Stimulated activated CD8-positive, alpha-beta memory T cell treated with anti-CD3 and anti-CD28 coated beads, Interleukin-2, amount 100 ng/mL, for 48 hours (primary cell): ENCODE results near the gene AMH.
A peak's percentile ranks its signal among the peaks of the same experiment; 100 is the strongest.
"Not testable (repeated sequence)": the region's sequence is repeated elsewhere in the genome, so short reads cannot be mapped to it uniquely, and the experiment has no call there.

ENCODE experiments used
- DNase-seq, 2 donors: peaks; one replicate each; pipeline ENCODE4 v3.0.0-alpha.2; 2020; ENCODE audit warnings: low read depth in 2 of 2

AMH gene

DNA sequence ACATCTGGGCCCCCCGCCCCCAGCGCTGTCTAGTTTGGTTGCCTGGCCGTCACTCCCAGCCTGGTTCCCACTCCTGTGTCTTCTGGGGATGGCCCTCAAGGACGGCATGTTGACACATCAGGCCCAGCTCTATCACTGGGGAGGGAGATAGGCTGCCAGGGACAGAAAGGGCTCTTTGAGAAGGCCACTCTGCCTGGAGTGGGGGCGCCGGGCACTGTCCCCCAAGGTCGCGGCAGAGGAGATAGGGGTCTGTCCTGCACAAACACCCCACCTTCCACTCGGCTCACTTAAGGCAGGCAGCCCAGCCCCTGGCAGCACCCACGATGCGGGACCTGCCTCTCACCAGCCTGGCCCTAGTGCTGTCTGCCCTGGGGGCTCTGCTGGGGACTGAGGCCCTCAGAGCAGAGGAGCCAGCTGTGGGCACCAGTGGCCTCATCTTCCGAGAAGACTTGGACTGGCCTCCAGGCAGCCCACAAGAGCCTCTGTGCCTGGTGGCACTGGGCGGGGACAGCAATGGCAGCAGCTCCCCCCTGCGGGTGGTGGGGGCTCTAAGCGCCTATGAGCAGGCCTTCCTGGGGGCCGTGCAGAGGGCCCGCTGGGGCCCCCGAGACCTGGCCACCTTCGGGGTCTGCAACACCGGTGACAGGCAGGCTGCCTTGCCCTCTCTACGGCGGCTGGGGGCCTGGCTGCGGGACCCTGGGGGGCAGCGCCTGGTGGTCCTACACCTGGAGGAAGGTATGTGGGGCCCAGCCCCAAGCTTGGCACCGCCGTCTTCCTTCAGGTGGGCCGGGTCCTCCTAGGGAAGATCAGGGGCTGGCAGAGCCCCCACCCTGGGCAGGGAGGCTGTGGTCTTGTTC, at the start of gene AMH:
Gene AMH (plus strand): TSS at position 314 of the 857 bp plus-strand sequence. CDS start 10 bp downstream, at position 324.
- no peak for DNase-seq

DNA sequence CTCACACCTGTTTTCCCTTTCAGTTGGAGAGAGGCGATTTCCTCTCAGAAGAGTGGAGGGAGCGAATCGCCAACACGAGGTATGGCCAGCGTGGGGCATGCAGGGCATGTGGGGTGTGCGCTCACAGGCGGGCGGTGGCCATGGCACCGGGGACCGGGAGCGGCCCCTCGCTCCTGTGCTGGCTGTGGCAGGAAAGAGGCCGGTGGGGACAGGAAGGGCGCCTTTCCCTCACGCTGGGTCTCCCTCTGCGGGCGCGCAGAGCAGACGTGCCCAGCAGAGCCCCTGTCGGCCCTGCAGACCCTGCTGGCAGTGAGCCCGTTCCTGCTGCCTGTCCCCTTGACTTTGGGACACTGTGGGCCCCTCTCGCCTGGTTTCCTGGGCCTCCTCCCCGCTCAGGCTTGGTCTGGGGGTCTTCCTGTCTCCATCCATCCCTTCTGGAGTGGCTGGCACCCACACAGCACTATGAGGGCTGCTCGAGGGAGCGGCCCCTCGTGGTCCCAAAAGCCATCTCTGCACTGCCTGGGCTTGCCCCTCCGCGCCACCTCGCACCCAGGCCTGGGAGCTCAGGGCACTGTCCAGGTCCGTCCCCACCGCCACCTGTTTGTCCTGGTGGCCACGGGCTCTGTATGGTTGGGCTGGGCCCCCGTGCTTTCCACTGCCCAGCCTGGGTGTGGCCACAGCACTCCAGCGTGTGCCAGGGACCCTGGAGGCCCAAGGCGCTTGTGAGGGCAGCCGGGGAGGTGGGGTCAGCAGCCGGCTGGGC, 49.1 kb upstream of the AMH start:
- no peak for DNase-seq

- DNase-seq: not testable (repeated sequence)
These were observed 48.4 kb upstream of the AMH start for GRCh38 chr19:2200624-2201294.

DNA sequence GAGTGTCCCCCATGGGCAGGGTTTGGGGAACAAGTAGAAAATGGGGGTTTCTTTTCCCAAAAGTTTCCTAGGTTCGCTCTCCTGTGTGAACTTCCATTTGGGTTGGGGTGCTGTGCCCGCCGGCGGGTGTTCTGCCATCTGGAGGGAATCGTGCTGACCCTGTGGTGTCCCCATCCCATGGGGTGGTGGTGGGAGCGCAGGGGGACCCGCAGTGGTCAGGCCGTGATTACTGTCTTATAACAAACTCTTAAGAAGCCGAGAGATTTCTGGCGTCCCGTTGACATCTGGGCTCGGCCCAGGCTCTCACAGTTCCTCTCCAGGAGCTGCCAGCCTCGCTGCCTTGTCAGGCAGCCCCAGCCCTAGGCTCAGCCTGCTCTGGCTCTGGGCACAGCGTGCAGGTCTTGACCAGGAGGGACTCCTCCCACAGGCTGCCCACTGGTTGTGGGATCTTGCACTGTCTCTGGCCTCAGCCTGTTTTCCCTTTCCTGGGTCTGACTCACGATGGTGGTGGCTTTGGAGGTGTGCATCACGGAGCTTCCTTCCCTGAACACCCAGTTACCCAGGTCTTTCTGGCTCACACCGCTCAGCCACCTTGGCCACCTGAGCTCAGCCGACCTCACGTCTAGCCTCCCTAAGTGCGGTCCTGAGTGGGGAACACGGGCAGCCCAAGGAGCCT, 47.5 kb upstream of the AMH start:
- DNase-seq: no peak

DNA sequence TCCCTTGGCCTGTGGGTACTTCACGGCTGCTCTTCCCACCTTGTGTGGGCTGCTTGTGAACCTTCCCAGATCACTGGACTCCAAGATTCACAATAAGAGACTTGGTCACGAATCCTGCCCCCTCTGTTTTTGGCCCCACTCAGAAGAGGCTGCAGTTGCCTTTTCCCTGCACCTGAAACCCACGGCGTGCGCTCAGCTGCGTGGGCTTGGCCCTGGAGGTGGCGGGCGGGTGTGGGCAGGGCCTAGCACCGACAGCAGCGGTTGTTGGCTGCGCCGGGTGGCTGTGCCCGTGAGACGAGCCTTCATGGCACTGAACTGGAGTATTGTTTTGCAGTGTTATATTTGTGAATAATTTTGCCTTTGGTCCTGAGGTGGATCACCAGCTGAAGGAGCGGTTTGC, 46.8 kb upstream of the AMH start:
- no peak for DNase-seq

GRCh38 chr19:2207008-2207407, 42.1 kb upstream of the AMH start:
- DNase-seq: no peak

- peak; percentile 23 to 45 for DNase-seq
These were observed 40.9 kb upstream of the AMH start for GRCh38 chr19:2207991-2208860.

DNA sequence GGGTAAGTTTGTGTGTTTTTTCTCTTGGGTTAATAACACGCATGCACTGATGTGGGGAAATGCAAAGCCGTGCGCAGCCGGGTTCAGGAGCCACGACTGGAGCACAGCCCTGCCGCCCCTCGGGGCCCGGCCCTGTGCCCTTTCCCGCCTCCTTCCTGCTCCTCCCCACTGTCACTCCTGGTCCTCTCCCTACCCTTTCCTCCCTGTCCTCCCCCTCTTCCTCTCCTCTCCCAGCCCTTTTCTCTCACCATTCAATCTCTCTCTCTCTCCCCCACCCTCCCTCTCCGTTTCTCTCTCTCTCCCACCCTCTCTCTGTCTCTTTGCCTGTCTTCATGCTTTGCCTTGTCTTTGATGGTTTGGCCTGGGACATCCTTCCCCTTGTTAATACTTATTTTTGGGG, 40.1 kb upstream of the AMH start:
- no peak for DNase-seq

- DNase-seq: no peak
These were observed 39.7 kb upstream of the AMH start for GRCh38 chr19:2209408-2209807.

- DNase-seq: no peak
These were observed 38.9 kb upstream of the AMH start for GRCh38 chr19:2210206-2210605.

DNA sequence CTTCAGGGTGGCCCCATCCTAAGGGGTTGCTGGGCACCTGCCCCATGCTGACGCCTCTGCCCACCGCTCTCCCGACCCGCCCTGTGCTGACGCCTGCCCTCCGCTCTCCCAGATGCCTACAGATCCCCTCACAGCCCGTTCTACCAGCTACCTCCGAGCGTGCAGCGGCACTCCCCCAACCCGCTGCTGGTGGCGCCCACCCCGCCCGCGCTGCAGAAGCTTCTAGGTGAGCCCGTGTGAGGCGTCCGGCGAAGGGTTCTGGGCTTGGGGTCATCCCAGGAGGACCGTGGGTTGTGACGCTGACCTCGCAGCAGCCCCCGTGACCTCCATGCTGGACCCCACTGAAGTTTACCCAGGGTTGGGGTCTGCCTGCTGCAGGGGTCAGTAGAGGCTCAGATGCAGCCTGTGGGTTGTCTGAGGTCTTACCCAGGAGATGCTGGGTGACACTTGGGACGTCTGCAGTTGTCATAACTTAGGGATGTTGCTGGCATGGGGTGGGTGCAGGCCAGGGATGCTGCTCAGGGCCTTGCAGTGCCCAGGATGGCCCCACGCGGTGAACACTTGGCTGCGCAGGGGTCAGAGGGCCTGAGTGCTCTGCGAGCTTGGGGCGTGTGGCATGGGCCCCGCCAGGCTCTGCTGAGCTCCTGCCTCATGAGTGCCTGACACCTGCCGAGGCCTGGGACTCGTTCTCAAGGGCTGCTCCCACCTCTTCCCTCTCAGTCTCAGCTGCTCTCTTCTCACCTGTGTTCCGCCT, 38.0 kb upstream of the AMH start:
- DNase-seq: no peak

DNA sequence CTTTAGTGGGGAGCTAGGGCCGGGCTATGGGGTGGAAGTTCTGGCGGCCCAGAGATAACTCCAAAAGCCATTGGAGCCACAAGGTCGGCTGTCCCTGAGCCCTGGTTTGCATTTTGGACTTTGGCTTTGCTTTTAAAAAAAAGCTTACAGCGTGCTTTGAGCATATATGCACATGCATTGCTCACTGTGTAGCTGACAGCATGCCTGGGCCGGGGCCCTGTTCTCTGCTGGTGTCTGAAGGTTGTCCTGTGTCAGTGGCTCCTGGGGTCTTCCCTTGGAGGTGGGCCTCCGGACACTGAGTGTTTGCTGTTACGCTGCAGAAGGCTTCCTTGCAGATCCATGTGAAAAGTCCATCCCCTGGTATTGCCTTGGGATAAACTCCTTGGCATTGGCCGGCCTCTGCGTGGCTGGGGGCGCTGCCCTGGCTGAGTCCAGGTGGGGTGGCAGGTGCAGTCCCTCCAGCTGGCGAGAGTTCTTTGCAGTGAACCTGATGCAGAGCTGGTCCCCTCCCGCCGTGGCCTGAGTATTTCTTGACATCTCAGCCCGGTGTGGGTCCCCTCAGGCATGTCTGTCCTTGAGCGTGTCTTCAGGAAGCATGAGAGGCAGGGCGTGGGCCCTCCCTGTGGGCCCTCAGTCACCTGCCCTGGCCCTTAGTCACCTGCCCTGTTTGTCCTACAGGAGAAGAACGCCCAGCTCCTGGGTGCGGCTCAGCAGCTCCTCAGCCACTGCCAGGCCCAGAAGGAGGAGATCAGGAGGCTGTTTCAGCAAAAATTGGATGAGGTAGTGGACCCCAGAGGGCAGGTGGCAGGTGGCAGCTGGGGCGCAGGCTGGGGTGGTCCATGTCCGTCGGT, 36.0 kb upstream of the AMH start:
- no peak for DNase-seq

DNA sequence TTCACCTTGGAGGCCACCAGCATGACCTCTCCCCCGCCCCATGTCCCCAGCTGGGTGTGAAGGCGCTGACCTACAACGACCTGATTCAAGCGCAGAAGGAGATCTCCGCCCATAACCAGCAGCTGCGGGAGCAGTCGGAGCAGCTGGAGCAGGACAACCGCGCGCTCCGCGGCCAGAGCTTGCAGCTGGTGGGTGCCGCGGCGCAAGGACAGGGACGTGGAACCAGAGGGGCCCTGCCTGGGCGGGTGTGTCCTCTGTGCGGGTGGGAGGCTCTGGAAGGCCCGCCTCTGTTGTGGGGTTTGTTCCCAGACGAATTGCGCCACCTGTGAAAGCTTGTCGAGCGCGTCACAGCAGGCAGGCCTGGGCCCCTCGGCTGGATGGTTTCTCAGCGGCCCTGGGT, 35.3 kb upstream of the AMH start:
- DNase-seq: no peak

DNA sequence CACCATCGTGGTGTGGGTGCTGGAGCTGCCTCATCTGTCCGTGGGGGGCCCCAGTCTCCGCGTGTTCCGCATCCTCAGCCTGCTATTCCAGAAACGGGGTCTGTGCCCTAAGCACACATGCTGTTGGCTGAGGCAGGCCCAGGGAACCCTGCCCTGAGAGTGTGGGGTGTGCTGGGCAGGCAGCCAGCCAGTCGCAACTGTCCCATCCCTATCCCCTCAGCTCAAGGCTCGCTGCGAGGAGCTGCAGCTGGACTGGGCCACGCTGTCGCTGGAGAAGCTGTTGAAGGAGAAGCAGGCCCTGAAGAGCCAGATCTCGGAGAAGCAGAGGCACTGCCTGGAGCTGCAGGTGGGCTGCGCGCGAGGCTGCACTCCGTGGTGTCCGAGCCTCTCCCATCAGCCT, 34.9 kb upstream of the AMH start:
- DNase-seq: no peak

GRCh38 chr19:2215281-2215751, 33.8 kb upstream of the AMH start:
- no peak for DNase-seq

- no peak for DNase-seq
These were observed 32.5 kb upstream of the AMH start for GRCh38 chr19:2216361-2217225.

DNA sequence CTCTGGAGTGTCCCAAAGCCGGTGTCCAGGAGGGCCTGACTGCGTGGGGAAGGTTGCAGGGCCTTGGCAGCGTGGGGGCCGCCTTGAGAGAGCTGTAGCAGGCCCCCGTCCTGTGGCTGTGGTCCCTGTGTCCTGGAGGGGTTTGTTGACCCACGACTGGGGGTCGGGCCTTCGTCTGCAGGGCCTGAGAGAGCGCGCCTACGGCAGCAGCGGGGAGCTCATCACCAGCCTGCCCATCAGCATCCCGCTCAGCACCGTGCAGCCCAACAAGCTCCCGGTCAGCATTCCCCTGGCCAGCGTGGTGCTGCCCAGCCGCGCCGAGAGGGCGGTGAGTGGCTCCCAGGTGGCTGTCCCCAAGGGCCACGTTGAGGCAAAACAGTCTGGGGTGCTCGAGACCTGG, 31.5 kb upstream of the AMH start:
- no peak for DNase-seq

GRCh38 chr19:2219726-2220125, 29.4 kb upstream of the AMH start:
- DNase-seq: no peak
